Stimulated activated CD4-positive, alpha-beta T cell treated with anti-CD3 and anti-CD28 coated beads, Interleukin-4, amount 100 ng/mL, for 24 hours (primary cell): ENCODE measurements around the gene RNASE4.

ENCODE experiments used
- DNase-seq: peaks from one replicate; pipeline ENCODE4 v3.0.0-alpha.2; 2020

The RNASE4 gene

DNA sequence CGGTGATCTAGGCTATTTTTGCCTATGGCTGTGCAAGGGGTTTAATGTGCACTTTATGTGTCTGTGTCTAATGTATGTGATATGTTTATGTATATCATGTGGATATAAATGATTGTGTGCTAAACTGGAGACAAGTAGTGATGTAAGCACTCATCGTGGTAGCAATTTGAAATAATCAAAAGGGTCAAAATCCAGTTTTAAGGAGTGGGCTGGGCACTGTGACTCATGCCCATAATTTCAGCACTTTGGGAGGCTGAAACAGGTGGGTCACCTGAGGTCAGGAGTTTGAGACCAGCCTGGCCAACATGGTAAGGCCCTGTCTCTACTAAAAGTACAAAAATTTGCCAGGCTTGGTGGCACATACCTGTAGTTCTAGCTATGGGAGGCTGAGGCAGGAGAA lies 64.1 kb downstream of the RNASE4 start:
- DNase-seq = no peak

DNA sequence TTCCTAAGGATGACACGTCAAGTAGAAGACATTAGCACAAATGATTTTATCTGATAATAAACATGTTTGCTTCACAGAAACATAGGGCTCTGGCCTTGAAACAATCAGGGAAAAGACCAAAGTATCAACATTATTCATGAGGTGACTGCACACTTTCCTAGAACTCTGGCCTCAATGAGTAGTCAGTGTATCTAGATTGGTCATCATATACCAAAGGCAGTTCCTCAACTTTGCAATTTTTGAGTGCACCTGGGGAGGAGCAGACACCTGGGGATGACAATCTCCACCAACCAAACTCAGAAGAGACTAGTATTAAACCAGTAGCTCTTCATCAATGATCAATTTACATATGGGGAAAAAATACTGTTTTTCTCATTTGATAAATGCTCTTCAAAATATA lies 65.8 kb downstream of the RNASE4 start:
- DNase-seq = no peak
